Activated naive CD4-positive, alpha-beta T cell treated with anti-CD3 and anti-CD28 coated beads, Interleukin-2, amount 50 U/mL, for 24 hours (primary cell): ENCODE data around the gene CCNY.

Source experiments
- H3K27ac Mint-ChIP-seq: one replicate; pipeline ENCODE4 v1.8.0; 2021; ENCODE audit warnings: mild to moderate bottlenecking, mixed read lengths
- H3K27me3 Mint-ChIP-seq: one replicate; pipeline ENCODE4 v1.8.0; 2021; ENCODE audit warnings: mixed read lengths
- H3K36me3 Mint-ChIP-seq: one replicate; pipeline ENCODE4 v1.8.0; 2021; ENCODE audit warnings: mixed read lengths
- H3K4me1 Mint-ChIP-seq: one replicate; pipeline ENCODE4 v1.8.0; 2021; ENCODE audit warnings: mixed read lengths
- H3K4me3 Mint-ChIP-seq: one replicate; pipeline ENCODE4 v1.8.0; 2021; ENCODE audit warnings: mild to moderate bottlenecking, mixed read lengths
- H3K9me3 Mint-ChIP-seq: one replicate; pipeline ENCODE4 v1.8.0; 2021; ENCODE audit warnings: mixed read lengths

Gene CCNY

GRCh38 chr10:35594115-35595079, 258.1 kb downstream of the CCNY start:
- Mint-ChIP-seq H3K27me3 (peaks cover 11% of the 10 kb centered on the region), H3K4me3 (no peak overlapping the region), H3K36me3 (peaks cover 2% of the 10 kb centered on the region), H3K27ac (no peak overlapping the region), H3K9me3 (peaks cover 11% of the 10 kb centered on the region), H3K4me1 (no peaks in the 10 kb centered on the region)

DNA sequence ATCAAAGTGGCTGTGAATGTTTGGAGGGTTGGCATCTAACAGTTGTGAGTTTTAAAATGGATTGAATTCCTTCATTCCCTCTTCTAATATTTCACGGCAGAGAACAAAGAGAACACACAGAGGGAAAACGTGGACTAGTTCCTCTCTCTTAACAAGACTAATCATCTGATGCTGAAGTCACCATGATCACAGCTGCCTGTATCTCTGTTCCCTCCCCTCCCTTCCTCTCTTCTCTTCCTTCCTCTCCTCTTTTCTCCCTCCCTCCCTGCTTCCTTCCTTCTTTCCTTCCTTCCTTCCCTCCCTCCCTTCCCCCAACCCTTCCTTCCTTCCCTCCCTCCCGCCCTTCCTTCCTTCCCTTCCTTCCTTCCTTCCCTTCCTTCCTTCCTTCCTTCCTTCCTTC, 258.8 kb downstream of the CCNY start:
- H3K9me3 Mint-ChIP-seq, result peaks cover 11% of the 10 kb centered on the region
- no peak overlapping the region for H3K27ac Mint-ChIP-seq
- no peaks in the 10 kb centered on the region for H3K4me1 Mint-ChIP-seq
- H3K36me3 Mint-ChIP-seq, result peaks cover 2% of the 10 kb centered on the region
- H3K27me3 Mint-ChIP-seq, result peaks cover 11% of the 10 kb centered on the region
- H3K4me3 Mint-ChIP-seq, result no peak overlapping the region

DNA sequence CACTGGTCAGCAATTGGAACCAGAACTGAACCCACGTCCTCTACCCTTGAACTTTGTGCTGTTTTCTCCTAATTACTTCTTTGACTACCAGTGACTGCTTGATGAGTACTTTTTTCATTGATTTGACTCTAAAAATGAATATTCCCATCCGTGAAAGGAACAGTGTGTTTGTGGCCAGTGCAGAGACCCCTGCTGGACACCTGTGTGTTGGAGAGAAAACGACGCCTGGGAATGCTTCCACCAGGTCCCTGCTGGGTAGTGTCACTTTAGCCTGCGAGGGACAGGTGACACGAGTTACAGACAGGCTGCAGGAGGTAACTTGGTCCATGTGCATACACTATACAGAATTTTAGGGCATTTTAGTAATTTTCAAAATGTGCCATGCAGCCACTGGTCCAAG, 262.1 kb downstream of the CCNY start:
- peaks cover 11% of the 10 kb centered on the region for H3K9me3 Mint-ChIP-seq
- H3K36me3 Mint-ChIP-seq, result no peaks in the 10 kb centered on the region
- no peaks in the 10 kb centered on the region for H3K4me1 Mint-ChIP-seq
- peaks cover 10% of the 10 kb centered on the region for H3K27me3 Mint-ChIP-seq
- H3K27ac Mint-ChIP-seq, result no peak overlapping the region
- no peak overlapping the region for H3K4me3 Mint-ChIP-seq

GRCh38 chr10:35600193-35600592, 263.9 kb downstream of the CCNY start:
- H3K9me3 Mint-ChIP-seq, result peaks cover 11% of the 10 kb centered on the region
- no peak overlapping the region for H3K27ac Mint-ChIP-seq
- peaks cover 12% of the 10 kb centered on the region for H3K27me3 Mint-ChIP-seq
- H3K4me1 Mint-ChIP-seq, result no peaks in the 10 kb centered on the region
- H3K4me3 Mint-ChIP-seq, result no peak overlapping the region
- no peaks in the 10 kb centered on the region for H3K36me3 Mint-ChIP-seq

DNA sequence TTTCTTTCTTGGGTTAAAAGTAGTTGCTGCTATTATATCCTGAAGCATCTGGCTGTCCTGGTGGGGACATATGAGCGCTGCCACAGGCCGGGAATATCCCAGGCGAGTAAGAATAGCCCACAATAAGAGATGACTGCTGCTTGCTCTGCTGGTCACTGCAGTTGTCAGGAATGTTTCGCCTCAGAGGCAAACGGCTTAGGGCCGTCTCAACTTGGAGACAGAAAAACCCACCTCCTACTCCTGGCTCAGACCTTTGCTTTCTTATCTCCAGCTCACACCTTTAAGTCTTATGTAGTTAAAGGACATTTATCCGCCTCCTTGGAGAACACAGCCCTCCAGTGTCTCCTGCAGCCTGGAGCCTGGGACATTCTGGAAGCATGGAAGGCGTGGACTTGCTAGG, 268.9 kb downstream of the CCNY start, which contains the start of gene GJD4:
GJD4 (plus strand) TSS at position 151 of the 400 bp plus-strand sequence; CDS start at position 378, 227 bp downstream.
- Mint-ChIP-seq H3K27ac (no peak within 1 kb of the TSS), H3K4me3 (no peak within 1 kb of the TSS), H3K4me1 (peaks cover 6% of the 10 kb centered on the region), H3K36me3 (no peaks in the 10 kb centered on the region), H3K9me3 (peaks cover 10% of the 10 kb centered on the region), H3K27me3 (peaks cover 30% of the 10 kb centered on the region)

GRCh38 chr10:35606430-35606829, 270.1 kb downstream of the CCNY start:
- H3K9me3 Mint-ChIP-seq, result no peaks in the 10 kb centered on the region
- no peak overlapping the region for H3K27ac Mint-ChIP-seq
- peaks cover 31% of the 10 kb centered on the region for H3K27me3 Mint-ChIP-seq
- peaks cover 6% of the 10 kb centered on the region for H3K4me1 Mint-ChIP-seq
- no peaks in the 10 kb centered on the region for H3K36me3 Mint-ChIP-seq
- no peak overlapping the region for H3K4me3 Mint-ChIP-seq

- H3K27me3 Mint-ChIP-seq, result peaks cover 34% of the 10 kb centered on the region
- no peak overlapping the region for H3K27ac Mint-ChIP-seq
- H3K9me3 Mint-ChIP-seq, result no peaks in the 10 kb centered on the region
- peak overlapping the region; percentile 73 for H3K4me3 Mint-ChIP-seq
- peaks cover 6% of the 10 kb centered on the region for H3K4me1 Mint-ChIP-seq
- no peaks in the 10 kb centered on the region for H3K36me3 Mint-ChIP-seq
Measured at GRCh38 chr10:35607475-35608327, 271.4 kb downstream of the CCNY start.

GRCh38 chr10:35608328-35608672, 272.0 kb downstream of the CCNY start:
- Mint-ChIP-seq H3K36me3 (no peaks in the 10 kb centered on the region), H3K4me1 (peaks cover 6% of the 10 kb centered on the region), H3K27ac (no peak overlapping the region), H3K4me3 (no peak overlapping the region), H3K27me3 (peaks cover 31% of the 10 kb centered on the region), H3K9me3 (no peaks in the 10 kb centered on the region)

DNA sequence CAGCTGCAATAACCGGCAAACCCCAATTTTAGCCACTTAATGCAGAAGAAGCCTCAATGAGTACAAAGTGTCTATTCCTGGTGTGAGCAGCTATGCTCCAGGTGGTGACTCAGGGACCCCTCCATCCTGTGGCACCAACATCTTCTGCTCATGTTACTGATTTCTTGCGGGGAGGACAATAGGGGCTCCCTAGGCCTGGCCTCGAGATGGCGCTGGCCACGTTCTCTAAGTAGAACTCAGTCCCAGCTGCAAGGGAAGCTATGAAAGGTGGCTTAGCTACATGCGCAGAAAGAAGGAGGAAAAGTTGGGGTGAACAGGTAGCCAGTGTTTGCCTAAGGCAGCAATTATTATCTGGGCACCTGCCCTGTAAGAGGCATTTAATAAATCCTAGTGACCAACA, 275.4 kb downstream of the CCNY start:
- Mint-ChIP-seq H3K4me1 (peaks cover 6% of the 10 kb centered on the region), H3K4me3 (no peak overlapping the region), H3K27me3 (peaks cover 28% of the 10 kb centered on the region), H3K36me3 (no peaks in the 10 kb centered on the region), H3K9me3 (no peaks in the 10 kb centered on the region), H3K27ac (no peak overlapping the region)

GRCh38 chr10:35612385-35613106, 276.2 kb downstream of the CCNY start:
- no peaks in the 10 kb centered on the region for H3K9me3 Mint-ChIP-seq
- H3K27ac Mint-ChIP-seq, result no peak overlapping the region
- no peak overlapping the region for H3K4me3 Mint-ChIP-seq
- H3K36me3 Mint-ChIP-seq, result no peaks in the 10 kb centered on the region
- peaks cover 22% of the 10 kb centered on the region for H3K27me3 Mint-ChIP-seq
- H3K4me1 Mint-ChIP-seq, result peaks cover under 1% of the 10 kb centered on the region

DNA sequence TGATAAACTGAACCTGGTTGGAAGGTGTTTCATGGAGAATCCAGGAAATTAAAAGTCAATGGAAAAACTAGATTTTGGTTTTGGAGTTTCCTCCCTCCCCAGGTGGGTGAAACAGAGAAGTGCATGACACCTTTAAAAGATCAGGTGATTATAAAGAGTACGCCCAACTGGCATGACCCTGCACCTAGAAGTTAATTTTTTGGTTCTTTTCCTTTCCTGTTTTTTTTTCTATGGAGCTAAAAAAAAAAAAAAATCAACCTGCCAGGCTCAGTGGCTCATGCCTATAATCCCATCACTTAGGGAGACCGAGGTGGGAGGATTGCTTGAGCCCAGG, 276.8 kb downstream of the CCNY start:
- Mint-ChIP-seq H3K36me3 (no peaks in the 10 kb centered on the region), H3K4me1 (no peaks in the 10 kb centered on the region), H3K27ac (no peak overlapping the region), H3K27me3 (peaks cover 22% of the 10 kb centered on the region), H3K4me3 (no peak overlapping the region), H3K9me3 (no peaks in the 10 kb centered on the region)

DNA sequence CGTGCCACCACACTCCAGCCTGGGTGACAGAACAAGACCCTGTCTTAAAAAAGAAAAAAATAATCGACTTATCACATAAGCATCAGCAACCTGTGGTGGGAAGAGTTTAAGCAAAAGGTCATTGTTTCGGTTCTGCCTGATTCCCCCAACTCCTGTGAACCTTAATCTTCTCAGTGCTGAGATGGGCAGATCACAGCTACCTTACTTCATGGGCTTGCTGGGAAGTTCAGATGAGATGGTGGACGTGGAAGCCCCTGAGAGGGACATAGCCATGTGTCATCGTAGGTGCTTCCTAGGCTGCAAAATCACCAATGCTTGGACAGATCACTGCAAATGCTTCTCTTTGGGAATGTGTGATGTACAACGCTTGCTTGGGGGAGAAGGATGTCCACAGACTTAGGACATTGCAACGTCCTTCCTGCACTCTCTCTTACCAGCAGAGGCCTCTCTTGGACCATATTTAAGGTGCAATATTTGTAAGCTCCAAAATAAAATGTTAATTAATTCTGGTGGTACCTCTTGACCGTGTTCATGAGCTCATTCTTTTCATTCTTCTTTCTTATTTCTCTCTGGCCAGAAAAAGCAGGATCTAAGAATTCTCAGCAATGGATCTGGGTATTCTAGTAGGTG, 277.4 kb downstream of the CCNY start:
- no peaks in the 10 kb centered on the region for H3K4me1 Mint-ChIP-seq
- H3K36me3 Mint-ChIP-seq, result no peaks in the 10 kb centered on the region
- H3K27ac Mint-ChIP-seq, result no peak overlapping the region
- no peaks in the 10 kb centered on the region for H3K9me3 Mint-ChIP-seq
- H3K4me3 Mint-ChIP-seq, result no peak overlapping the region
- peaks cover 21% of the 10 kb centered on the region for H3K27me3 Mint-ChIP-seq

DNA sequence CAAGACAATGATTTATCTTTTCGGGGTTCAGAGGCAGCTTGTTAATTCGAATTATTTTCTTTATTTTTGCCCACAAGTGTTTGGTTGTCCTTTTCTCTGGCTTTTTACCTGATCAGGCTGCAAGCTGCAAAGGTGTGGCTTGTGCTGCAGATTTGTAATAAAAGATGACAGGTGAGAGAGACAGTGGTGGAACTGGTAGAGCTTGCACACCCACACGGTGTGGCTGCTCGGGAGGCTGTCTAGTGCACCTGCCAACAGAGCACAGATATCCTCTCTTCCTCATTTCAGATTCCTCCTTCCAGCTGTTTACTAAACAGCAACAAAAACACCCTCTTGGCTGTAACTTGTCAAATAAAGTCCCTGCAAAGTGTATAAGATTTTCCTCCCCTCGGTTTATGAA, 278.0 kb downstream of the CCNY start:
- no peaks in the 10 kb centered on the region for H3K4me1 Mint-ChIP-seq
- H3K9me3 Mint-ChIP-seq, result no peaks in the 10 kb centered on the region
- no peaks in the 10 kb centered on the region for H3K36me3 Mint-ChIP-seq
- H3K27ac Mint-ChIP-seq, result no peak overlapping the region
- H3K27me3 Mint-ChIP-seq, result peaks cover 18% of the 10 kb centered on the region
- H3K4me3 Mint-ChIP-seq, result no peak overlapping the region
